GM23338 (cell line): ENCODE results near the gene ARHGAP4. TPM values are rescaled to one million over a fixed set of nuclear protein-coding genes. Genes with fewer than 3 reads are reported as not detected.

Experiments
- ATAC-seq: fragments of 200-7000 bp; cut with Tn5 transposase; 3 replicates; pipeline ENCODE4 v1.9.1; 2020
- DNase-seq: peaks from one replicate; pipeline ENCODE4 v3.0.0-alpha.2; 2015; ENCODE audit warnings: low spot score
- H2AFZ ChIP-seq: fragments of 200-600 bp; sonication (generic); 2 replicates; pipeline ENCODE4 v1.8.0; 2016; ENCODE audit warnings: antibody characterized with exemption, mild to moderate bottlenecking, moderate library complexity
- H3F3A ChIP-seq: fragments of 200-600 bp; sonication (generic); replicated peaks from 2 replicates; pipeline ENCODE4 v1.8.0; 2017; ENCODE audit warnings: antibody characterized with exemption, mixed run types, low read depth
- H3K27ac ChIP-seq: fragments of 200-600 bp; sonication (generic); 2 replicates; pipeline ENCODE4 v1.6.1; 2016; ENCODE audit warnings: low read depth
- H3K27me3 ChIP-seq: fragments of 200-600 bp; sonication (generic); 2 replicates; pipeline ENCODE4 v1.8.0; 2016; ENCODE audit warnings: mild to moderate bottlenecking, mixed run types, moderate library complexity; ENCODE audit not compliant: insufficient read depth
- H3K36me3 ChIP-seq: fragments of 200-600 bp; sonication (generic); 2 replicates; pipeline ENCODE4 v1.8.0; 2016; ENCODE audit warnings: mild to moderate bottlenecking; ENCODE audit not compliant: insufficient read depth
- H3K4me1 ChIP-seq: fragments of 200-600 bp; sonication (generic); 2 replicates; pipeline ENCODE4 v1.8.0; 2016; ENCODE audit warnings: mild to moderate bottlenecking, moderate library complexity; ENCODE audit not compliant: insufficient read depth
- H3K4me2 ChIP-seq: fragments of 200-600 bp; sonication (generic); 2 replicates; pipeline ENCODE4 v1.7.1; 2017; ENCODE audit warnings: mixed run types
- H3K4me3 ChIP-seq: fragments of 200-600 bp; sonication (generic); 2 replicates; pipeline ENCODE4 v1.6.1; 2016; ENCODE audit warnings: mixed run types
- H3K79me2 ChIP-seq: fragments of 200-600 bp; sonication (generic); replicated peaks from 2 replicates; pipeline ENCODE4 v1.8.0; 2017; ENCODE audit warnings: mild to moderate bottlenecking; ENCODE audit not compliant: insufficient read depth
- H3K9me2 ChIP-seq: fragments of 200-600 bp; sonication (generic); 2 replicates; pipeline ENCODE4 v1.8.0; 2017; ENCODE audit not compliant: insufficient read depth
- H4K20me1 ChIP-seq: fragments of 200-600 bp; sonication (generic); replicated peaks from 2 replicates; pipeline ENCODE4 v1.8.0; 2017; ENCODE audit warnings: mild to moderate bottlenecking; ENCODE audit not compliant: insufficient read depth
- H3K27ac Mint-ChIP-seq: 2 replicates; pipeline ENCODE4 v1.8.0; 2020; ENCODE audit warnings: inconsistent platforms, mild to moderate bottlenecking, moderate library complexity, mixed read lengths
- H3K27me3 Mint-ChIP-seq: 3 replicates; pipeline ENCODE4 v1.8.0; 2022; ENCODE audit warnings: low read depth, mild to moderate bottlenecking, moderate library complexity, mixed read lengths, inconsistent platforms; ENCODE audit not compliant: insufficient read depth, poor library complexity
- H3K36me3 Mint-ChIP-seq: 3 replicates; pipeline ENCODE4 v1.8.0; 2021; ENCODE audit warnings: low read depth, mild to moderate bottlenecking, inconsistent platforms, moderate library complexity, mixed read lengths
- H3K4me1 Mint-ChIP-seq: 3 replicates; pipeline ENCODE4 v1.8.0; 2020; ENCODE audit warnings: mild to moderate bottlenecking, inconsistent platforms, mixed read lengths
- H3K4me3 Mint-ChIP-seq: 3 replicates; pipeline ENCODE4 v1.8.0; 2021; ENCODE audit warnings: moderate library complexity, mild to moderate bottlenecking, inconsistent platforms, mixed read lengths
- H3K9me3 Mint-ChIP-seq: 3 replicates; pipeline ENCODE4 v1.8.0; 2020; ENCODE audit warnings: moderate library complexity, mild to moderate bottlenecking, inconsistent platforms, mixed read lengths
- CREB1 ChIP-seq: fragments of 250-450 bp; sonication (Bioruptor Pico); IDR thresholded peaks from 2 replicates; pipeline ENCODE4 v1.5.0; 2020; ENCODE audit warnings: low read depth, mild to moderate bottlenecking, moderate library complexity
- EZH2 ChIP-seq: fragments of 200-600 bp; sonication (generic); IDR thresholded peaks from one replicate; pipeline ENCODE4 v1.8.0; 2017; ENCODE audit warnings: antibody characterized with exemption, mild to moderate bottlenecking, low read depth; ENCODE audit not compliant: unreplicated experiment
- JUNB ChIP-seq: IDR thresholded peaks from one replicate; pipeline ENCODE4 v1.6.1; 2016; ENCODE audit warnings: antibody characterized with exemption; ENCODE audit not compliant: unreplicated experiment
- NANOG ChIP-seq: IDR thresholded peaks from 2 replicates; pipeline ENCODE4 v1.6.1; 2016; ENCODE audit warnings: antibody characterized with exemption, borderline replicate concordance
- POLR2AphosphoS5 ChIP-seq: IDR thresholded peaks from 2 replicates; pipeline ENCODE4 v1.6.1; 2016; ENCODE audit warnings: antibody characterized with exemption, low read depth
- REST ChIP-seq: IDR thresholded peaks from one replicate; pipeline ENCODE4 v1.6.1; 2018; ENCODE audit warnings: antibody characterized with exemption; ENCODE audit not compliant: unreplicated experiment
- ZNF114 ChIP-seq: fragments of 250-450 bp; sonication (Bioruptor Pico); IDR thresholded peaks from 2 replicates; pipeline ENCODE4 v1.5.0; 2020; ENCODE audit warnings: mild to moderate bottlenecking, moderate library complexity
- polyA plus RNA-seq: library from polyadenylated mRNA; unstranded; fragments of >200 nt; fragmentation: Nextera tagmentation; extraction: Ambion mirVana; gene quantifications from 2 replicates; pipeline ENCODE4 v1.2.1, GENCODE V29; 2016
- total RNA-seq: library from RNA; depleted of rRNA; stranded (reverse); fragments of >200 nt; shearing (Covaris generic); gene quantifications from 2 replicates; pipeline ENCODE4 v1.2.3, GENCODE V29; 2014
- TF ChIP-seq, protein P1 (sequence below), 2 experiments: fragments of 200-600 bp in 1 of 2; sonication (generic) in 1 of 2; conservative IDR thresholded peaks; 2 replicates each; pipeline versions ENCODE4 v1.5.1 to v1.6.1; 2016 to 2017; ENCODE audit warnings: antibody characterized with exemption in 2 of 2, low read depth in 2 of 2, mild to moderate bottlenecking in 2 of 2, moderate library complexity in 1 of 2
- TF ChIP-seq, protein P2 (sequence below): IDR thresholded peaks from 2 replicates; pipeline ENCODE4 v1.6.1; 2016; ENCODE audit warnings: antibody characterized with exemption

Gene ARHGAP4
- total and polyA plus RNA-seq, 2 experiments from 2014 or later: 21.5 to 59.5 TPM

DNA sequence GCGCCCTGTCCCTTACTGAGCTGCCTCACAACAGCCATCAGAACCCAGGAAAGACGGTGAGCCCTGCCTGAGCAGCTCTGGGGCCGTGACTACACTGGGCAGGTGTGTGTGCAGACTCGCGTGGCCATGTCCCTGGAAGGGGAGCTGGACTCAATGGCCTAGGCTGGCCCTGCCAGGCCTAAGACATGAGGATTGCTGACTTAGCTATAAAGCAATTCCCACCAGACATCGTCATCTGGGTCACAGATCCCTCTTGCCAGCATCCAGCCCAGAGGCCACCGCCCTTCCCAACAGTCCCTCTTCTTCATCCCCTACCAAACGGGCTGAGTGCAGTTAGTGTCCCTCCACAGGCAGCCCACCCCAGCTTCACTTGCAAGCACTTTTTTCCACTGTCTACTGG lies 5.1 kb upstream of the ARHGAP4 start:
- Mint-ChIP-seq H3K27me3 (peaks cover 11% of the 10 kb centered on the region), H3K36me3 (peaks cover 24% of the 10 kb centered on the region), H3K4me1 (peaks cover 11% of the 10 kb centered on the region), H3K27ac (no peak overlapping the region), H3K4me3 (no peak overlapping the region), H3K9me3 (no peaks in the 10 kb centered on the region; the same call in 2 of the 3 replicates)
- DNase-seq (no peak), ATAC-seq (no peak)
- Histone ChIP-seq H2AFZ (no peak overlapping the region), H3K9me2 (no peaks in the 10 kb centered on the region), H4K20me1 (no peaks in the 10 kb centered on the region; the same call in 1 of the 2 replicates), H3K27ac (no peak overlapping the region), H3F3A (0 out of 2 replicates have a peak, but pooled peaks cover 5% of the 10 kb centered on the region), H3K4me2 (no peak overlapping the region), H3K79me2 (peaks cover 12% of the 10 kb centered on the region), H3K27me3 (no peaks in the 10 kb centered on the region), H3K36me3 (no peaks in the 10 kb centered on the region), H3K4me3 (no peak overlapping the region), H3K4me1 (peaks cover 3% of the 10 kb centered on the region; the same call in 1 of the 2 replicates)
- TF ChIP-seq CREB1 (no peak), REST (no peak)
- TF ChIP-seq, protein P1, sequence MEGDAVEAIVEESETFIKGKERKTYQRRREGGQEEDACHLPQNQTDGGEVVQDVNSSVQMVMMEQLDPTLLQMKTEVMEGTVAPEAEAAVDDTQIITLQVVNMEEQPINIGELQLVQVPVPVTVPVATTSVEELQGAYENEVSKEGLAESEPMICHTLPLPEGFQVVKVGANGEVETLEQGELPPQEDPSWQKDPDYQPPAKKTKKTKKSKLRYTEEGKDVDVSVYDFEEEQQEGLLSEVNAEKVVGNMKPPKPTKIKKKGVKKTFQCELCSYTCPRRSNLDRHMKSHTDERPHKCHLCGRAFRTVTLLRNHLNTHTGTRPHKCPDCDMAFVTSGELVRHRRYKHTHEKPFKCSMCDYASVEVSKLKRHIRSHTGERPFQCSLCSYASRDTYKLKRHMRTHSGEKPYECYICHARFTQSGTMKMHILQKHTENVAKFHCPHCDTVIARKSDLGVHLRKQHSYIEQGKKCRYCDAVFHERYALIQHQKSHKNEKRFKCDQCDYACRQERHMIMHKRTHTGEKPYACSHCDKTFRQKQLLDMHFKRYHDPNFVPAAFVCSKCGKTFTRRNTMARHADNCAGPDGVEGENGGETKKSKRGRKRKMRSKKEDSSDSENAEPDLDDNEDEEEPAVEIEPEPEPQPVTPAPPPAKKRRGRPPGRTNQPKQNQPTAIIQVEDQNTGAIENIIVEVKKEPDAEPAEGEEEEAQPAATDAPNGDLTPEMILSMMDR (conservative IDR thresholded peaks at IDR 0.05; ENCODE audit: low read depth in 2 of 2): no peak

GRCh38 chrX:153930011-153930910 lies 4.2 kb upstream of the ARHGAP4 start:
- Histone ChIP-seq H3F3A (0 out of 2 replicates have a peak, but pooled peaks cover 5% of the 10 kb centered on the region), H3K27me3 (no peaks in the 10 kb centered on the region), H3K9me2 (no peaks in the 10 kb centered on the region), H4K20me1 (no peaks in the 10 kb centered on the region; the same call in 1 of the 2 replicates), H3K79me2 (peaks cover 12% of the 10 kb centered on the region), H3K27ac (no peak overlapping the region), H3K36me3 (no peaks in the 10 kb centered on the region), H3K4me2 (no peak overlapping the region), H3K4me1 (peaks cover 4% of the 10 kb centered on the region; the same call in 1 of the 2 replicates), H3K4me3 (no peak overlapping the region), H2AFZ (no peak overlapping the region)
- ATAC-seq (no peak), DNase-seq (no peak)
- Mint-ChIP-seq H3K27ac (no peak overlapping the region), H3K4me3 (no peak overlapping the region), H3K27me3 (peaks cover 9% of the 10 kb centered on the region), H3K4me1 (peaks cover 13% of the 10 kb centered on the region), H3K36me3 (peaks cover 24% of the 10 kb centered on the region), H3K9me3 (no peaks in the 10 kb centered on the region; the same call in 2 of the 3 replicates)
- TF ChIP-seq, protein P2, sequence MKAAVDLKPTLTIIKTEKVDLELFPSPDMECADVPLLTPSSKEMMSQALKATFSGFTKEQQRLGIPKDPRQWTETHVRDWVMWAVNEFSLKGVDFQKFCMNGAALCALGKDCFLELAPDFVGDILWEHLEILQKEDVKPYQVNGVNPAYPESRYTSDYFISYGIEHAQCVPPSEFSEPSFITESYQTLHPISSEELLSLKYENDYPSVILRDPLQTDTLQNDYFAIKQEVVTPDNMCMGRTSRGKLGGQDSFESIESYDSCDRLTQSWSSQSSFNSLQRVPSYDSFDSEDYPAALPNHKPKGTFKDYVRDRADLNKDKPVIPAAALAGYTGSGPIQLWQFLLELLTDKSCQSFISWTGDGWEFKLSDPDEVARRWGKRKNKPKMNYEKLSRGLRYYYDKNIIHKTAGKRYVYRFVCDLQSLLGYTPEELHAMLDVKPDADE: no peak
- TF ChIP-seq NANOG (no peak), ZNF114 (CRISPR knock-in tag) (no peak), EZH2 (no peak), CREB1 (no peak), POLR2AphosphoS5 (no peak), JUNB (no peak)
